Activated naive CD8-positive, alpha-beta T cell treated with anti-CD3 and anti-CD28 coated beads, Interleukin-2, amount 50 U/mL, for 16 hours (primary cell): Measurements from ENCODE around the gene ARHGEF25.

ENCODE experiments used
- DNase-seq: peaks from one replicate; pipeline ENCODE4 v3.0.0-alpha.2; 2020; ENCODE audit warnings: low read depth, low spot score

The ARHGEF25 gene

DNA sequence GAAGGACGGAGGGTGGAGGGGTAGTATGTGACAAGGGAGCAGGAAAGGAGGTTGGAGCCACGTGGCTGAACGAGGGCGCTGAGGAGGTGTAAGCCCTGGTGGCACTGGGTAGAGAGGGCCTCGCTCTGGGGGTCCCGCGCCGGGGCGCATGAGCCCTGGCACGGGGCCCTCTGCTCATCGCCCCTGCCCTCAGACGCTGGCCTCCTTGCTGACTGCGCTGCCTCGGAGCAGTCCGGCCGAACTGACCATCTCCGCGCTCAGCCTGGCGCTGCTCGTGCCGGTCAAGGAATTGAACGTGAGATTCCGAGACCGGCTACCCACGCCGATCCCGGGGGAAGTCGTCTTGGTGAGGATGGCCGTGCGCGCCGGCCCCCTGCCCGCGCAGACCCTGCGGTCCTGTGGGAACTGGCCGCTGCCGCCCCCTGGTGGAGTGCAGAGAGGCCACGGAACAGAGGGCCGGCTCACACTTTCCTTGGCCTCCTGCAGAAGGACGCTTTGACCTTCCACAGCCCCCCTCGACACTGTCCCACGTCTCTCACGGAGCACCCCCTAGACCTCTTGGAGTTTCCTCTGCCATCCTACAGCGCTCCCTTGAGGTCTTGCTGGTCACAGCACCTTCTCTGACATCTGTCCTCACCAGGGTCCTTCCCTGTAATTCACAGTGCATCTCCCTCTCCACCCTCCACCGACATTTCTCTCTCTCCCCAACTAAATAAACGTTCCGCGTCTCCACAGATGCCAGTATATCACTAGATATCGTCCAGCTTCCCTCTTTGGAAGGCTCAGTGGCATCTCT lies 10.5 kb downstream of the ARHGEF25 start:
- DNase-seq, result no peak

DNA sequence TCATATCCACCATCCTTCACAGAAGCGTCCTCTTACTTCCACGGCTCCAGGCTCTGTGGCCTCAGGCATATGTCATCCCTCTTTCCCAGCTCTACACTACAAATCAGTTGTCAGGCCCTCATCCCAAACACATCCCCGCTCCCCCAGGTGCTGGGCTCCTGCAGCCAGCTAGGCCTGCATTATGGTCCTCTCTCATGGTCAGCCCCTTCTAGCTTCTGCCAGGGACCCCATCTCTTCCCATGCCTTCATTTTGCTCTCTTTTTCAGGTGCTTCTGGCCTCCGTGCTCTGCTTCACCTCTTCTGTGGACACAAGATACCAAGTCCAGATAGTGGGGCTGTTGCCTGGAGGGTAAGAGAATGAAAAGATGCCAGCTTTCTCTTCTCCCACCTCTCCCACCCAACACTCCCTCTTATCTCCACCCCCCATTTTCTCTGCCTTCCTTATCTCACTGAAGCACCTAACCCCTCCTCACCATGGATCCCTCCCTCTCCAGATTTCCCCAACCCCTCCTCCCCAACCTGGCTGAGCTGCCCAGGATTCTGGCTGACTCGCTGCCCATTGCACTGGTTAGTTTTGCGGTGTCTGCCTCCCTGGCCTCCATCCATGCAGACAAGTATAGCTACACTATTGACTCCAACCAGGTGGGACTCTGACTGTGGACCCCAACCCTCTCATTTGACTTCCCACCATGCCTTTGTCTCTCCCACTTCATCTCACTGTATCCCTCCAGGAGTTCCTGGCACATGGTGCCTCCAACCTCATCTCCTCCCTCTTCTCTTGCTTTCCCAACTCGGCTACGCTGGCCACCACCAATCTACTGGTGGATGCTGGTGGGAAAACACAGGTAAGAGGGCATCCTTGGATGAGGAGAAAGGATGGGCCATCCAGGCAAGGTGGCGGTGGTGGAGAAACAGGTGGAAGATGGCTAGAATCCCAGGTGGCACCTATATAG lies 11.3 kb downstream of the ARHGEF25 start:
- DNase-seq, result no peak

DNA sequence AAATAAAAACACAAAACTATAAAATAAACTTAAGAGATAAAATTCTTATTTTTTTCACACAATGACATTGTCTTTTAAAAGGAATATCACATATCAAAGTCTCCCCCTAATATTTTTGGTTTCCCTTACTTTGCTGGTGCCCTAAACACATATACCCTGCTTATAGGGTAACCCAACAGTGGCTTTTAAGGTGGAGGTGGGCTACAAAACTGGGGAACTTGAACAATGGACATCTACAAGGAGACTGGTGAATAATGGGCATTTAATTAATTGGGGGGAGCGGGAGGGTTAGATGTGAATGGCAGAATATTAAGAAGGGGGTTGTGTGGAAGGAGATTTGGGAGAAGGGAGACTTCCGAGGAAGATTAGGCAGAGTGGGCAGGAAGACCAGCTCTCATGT lies 12.2 kb downstream of the ARHGEF25 start:
- no peak for DNase-seq

DNA sequence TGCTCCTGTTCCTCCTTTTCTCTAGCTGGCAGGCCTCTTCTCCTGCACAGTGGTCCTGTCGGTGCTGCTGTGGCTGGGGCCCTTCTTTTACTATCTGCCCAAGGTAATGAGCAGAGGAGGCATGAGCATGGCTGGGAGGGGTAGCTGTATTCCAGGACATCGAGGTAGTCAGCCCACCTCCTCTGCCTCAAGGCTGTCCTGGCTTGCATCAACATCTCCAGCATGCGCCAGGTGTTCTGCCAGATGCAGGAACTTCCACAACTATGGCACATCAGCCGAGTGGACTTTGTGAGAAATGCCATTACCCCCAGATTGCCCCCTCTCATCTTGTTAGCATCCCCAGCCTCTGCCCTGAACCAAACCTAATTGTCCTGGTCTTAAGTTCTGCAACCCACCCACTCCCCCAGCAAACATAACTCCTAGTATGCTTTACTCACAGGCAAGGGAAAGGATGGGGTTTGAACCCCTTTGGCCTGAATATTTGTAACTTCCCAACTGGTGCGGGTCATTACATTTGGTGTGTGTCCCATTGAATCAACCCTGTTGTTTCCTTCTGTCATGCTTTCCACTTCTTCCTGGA lies 12.7 kb downstream of the ARHGEF25 start:
- no peak for DNase-seq

DNA sequence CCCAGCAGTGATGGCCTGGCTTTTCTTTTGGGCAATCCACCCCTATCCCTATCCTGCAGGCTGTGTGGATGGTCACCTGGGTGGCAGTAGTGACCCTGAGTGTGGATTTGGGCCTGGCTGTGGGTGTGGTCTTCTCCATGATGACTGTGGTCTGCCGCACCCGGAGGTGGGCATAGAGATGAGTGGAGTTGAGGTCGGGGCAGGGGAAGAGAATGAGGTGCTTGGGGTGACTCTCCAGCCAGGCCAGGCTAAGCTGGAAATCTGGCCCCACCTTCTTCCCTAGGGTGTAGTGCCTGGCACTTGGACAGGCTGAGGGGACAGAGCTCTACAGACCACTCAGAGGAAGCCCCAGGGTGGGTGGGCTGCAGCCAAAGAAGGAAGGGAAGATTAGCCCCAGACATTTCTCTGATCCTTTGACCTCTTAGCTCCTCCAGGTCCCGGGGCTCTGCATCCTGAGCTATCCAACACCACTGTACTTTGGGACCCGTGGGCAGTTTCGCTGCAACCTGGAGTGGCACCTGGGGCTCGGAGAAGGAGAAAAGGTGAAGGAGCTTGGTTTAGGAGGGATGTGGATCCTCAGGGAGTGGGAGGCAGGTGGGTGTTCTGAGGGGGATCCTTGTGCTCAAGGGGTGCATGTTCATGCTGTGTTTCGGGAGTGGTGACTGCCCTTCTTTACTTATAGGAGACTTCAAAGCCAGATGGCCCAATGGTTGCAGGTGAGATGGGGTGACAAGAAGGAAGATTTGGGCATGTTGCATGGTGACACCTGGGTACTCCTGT lies 13.4 kb downstream of the ARHGEF25 start:
- DNase-seq, result no peak

DNA sequence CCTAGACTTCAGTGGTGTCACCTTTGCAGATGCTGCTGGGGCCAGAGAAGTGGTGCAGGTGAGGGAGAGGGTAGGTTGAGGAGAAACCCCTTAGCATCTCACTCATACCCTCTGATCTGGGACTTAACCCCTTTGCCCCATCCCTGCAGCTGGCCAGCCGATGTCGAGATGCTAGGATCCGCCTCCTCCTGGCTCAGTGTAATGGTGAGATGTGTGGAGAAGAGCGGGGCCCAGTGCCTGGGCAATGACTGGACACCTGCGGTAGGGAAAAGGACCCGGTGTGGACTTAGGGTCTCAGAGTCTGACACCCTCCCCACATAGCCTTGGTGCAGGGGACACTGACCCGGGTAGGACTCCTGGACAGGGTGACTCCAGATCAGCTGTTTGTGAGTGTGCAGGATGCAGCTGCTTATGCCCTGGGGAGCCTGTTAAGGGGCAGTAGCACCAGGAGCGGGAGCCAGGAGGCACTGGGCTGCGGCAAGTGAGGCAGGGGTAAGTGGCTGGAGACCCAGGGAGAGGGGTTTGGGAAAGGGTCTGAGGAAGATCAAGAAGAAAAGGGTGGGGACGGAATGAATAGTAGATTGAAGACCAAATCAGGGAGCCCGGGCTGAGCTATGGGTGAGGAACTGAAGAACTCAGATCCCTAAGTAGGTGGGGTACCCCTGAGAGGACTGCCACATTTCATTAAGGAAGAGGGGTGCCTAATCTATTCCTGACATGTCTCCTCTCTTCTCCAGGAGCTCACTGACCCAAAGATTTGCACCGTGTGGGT lies 14.2 kb downstream of the ARHGEF25 start:
- no peak for DNase-seq

DNA sequence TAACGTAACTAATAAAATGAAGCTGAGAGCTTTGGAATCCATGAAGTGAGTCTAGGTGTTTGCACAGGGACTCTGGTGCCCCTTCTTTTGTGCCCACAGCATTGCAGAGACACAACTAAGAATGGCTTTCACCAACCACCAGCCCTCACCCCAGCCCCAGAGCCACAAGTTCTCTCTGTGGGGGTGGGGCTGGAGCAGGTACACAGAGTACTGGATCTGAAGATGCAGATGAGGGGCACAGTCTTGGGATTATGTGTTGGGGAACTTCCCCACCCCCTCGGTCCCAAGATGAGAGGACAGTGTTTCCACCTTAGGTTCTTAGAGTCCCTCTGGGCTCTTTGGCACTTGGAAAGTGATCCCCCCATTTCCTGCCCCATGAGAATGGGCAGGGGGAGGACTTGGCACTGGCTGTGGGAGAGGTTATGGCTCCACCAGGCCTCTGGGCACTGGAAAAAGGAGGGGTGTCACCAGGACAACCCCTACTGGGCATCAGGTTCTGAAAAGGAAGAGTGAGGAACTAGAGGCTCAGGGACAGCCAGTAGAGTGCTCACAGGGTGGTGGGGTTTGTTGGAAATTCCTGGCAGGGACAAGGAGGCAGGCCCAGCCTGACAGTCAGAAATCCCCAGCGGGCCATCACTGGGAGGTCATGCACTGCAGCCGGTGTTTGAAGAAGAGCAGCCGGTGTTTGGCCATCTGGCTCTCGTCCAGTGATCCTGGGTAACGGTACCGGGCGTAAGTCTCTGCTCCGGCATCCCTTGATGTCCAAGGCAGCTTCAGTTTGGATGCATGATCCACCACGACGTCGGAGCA lies 15.1 kb downstream of the ARHGEF25 start:
- no peak for DNase-seq

DNA sequence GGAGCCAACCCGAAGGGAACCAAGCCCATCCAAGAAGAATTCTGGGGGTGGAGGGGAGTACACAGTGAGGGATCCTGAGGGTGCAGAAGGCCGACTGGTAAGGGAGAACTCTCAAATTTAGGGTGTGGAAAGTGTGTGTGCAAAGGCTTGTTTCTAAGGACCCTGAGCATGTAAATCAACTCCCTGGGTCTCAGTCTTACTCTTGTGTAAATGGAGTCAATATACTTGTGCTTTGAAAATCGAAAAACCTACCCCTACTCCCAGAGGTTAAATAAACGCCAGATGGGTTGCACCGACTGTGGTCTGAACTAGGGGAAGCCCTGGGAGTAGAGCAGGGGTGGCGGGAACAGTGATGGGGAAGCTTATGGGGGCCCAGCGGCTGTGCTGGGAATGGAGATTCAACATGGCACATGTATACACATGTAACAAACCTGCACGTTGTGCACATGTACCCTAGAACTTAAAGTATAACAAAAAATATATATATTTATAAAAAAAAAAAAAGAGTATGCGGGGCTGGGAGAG lies 15.7 kb downstream of the ARHGEF25 start:
- no peak for DNase-seq

DNA sequence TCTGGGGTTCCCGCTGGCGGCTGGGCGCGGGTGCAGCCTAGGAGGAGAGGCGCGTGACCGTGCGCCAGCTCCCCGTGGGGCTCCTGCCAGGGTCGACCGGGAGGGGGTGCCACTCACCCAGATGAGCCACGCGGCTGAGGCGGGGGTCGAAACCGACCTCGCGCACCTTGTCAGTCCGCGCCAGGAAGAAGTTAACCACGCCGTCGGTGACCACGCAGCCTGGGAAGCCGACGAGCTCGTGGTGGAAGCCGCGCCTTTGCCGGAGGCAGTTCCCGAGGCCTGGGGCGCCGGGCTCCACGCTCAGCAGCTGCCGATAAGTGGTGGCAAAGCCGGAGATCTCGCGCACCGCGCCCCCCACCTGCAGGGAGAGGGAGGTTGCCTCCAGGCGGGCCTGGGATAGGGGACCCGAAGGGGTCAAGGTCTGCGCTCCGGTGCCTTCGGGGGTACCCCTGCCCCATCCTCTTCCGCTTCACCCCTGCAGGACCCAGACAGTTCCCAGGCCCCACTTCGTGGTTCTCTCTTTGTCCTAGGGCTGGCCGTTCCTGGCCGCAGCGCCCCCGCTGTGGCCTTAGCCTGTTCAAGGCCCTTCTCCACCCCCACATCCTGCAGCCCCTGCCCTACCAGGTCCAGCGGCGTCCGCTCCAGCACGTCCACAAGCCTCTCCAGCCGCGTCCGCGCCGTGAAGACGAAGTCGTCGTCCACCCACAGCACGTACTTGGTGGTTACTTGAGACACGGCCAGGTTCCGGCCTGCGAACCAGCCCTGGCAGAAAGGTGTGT lies 16.5 kb downstream of the ARHGEF25 start:
- no peak for DNase-seq

DNA sequence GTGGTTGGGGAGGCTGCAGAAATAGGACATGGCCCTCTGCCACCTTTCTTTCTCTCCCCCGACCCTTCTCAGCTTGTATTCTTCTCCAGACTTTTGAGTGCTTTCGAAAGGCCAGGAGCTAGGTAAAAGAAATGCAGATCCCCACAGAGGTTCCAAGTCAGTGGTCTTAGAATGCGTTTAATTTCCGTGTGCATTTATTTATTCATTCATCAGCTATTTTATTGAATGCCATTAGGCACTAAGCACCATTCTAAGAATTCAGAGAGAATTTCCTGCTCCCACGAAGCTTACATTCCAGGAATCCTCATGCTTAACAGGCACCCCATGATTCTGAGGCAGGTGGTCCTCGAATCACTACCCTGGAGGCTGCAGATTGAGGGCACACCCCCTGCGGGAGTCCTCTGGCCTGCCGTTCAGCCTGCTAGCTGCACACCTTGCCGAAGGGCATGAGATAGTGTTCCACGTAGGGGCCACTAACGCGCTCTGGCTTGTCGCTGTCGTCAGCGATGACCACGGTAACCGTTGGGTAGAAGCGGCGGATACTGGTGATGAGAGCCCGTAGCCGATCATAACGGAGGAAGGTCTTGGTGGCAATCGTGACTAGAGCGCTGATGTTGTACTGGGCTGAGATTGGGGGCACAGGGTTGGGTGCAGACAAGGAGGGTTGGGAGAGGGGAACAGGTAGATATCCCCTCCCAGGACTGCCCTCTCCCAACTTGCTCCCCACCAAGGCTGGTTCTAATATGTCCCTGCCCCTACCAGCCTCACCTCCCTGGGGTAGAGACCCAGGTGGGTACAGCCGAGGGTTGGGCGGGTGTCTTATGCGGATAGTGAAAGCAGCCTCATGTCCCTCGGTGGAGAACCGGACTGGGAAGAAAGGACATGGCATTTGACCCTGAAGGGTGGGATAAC lies 17.3 kb downstream of the ARHGEF25 start:
- no peak for DNase-seq

DNA sequence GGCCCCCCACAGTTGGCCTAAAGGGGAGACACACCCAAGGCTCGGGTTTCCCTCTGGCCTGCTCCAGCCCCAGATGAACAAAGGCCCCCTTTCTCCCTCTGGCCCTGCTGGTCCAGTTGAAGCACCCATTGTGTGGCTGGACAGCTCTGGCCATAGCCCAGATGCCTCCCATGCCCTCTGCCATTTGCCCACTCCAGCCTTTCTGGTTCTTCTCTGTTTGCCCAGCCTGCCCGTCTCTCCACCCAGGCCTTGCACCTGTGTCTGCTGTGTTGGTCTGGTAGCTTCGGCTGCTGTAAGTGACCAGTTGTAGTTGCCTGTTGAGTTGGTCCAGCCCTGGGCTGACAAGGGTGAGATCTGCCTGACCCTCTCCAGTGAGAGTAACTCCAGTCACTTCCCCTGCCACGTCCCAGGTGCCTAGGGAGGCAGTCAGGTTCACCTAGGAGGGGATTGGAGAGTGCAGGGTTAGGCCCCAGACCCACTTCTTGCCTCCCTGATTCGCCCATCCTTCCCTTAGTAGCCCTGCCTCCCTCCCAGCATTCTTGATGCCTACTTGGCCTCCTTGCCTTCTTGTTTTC lies 18.7 kb downstream of the ARHGEF25 start:
- no peak for DNase-seq

DNA sequence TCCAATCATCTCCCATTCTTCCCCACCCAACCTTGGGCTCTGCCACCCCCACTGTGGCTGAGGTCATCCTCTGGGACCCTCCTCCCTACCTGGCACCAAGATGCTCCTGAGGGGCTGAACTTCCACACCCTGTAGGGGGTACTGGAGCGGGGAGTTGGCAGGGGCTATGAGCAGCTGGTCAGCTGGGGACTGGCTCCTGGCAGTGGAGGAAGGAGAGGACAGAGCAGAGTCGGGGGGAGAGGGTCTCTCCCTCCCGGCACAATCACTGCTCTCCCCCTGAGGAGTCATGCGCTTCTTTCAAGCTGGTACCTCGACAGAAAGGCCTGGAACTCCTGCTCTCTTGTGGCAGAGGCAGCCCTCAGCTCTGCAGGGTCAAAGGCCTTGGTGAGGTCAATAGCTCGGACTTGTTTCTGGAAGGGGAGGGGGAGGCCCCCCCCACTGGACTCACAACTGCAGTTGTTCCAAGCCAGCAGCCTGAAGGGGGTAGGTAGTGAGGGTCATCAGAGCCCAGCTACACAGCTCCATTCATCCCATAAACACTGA lies 19.7 kb downstream of the ARHGEF25 start:
- no peak for DNase-seq

DNA sequence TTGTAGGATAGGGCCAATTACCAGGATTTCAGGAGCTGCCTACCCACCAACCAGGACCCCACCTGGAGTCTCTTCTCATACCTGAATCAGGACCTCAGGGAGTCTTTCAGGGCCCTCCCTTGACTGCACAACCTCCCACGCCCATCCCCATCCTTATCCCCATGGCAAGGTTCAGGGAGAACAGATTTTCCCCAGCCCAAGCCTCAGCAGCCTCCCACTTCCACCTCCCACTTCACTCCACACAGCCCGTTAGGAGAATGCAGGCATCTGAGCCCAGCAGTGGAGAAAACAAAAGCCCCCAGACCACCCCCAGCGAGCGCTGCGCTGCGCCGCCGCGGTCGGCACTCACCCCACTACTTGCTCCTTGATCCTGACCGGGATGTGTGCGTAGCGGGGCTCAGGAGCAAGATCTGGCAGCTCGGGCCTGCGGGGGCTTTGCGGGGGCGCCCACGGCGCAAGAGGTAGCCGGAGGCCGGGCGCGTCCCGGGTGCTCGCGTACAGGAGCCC lies 20.4 kb downstream of the ARHGEF25 start:
- no peak for DNase-seq

DNA sequence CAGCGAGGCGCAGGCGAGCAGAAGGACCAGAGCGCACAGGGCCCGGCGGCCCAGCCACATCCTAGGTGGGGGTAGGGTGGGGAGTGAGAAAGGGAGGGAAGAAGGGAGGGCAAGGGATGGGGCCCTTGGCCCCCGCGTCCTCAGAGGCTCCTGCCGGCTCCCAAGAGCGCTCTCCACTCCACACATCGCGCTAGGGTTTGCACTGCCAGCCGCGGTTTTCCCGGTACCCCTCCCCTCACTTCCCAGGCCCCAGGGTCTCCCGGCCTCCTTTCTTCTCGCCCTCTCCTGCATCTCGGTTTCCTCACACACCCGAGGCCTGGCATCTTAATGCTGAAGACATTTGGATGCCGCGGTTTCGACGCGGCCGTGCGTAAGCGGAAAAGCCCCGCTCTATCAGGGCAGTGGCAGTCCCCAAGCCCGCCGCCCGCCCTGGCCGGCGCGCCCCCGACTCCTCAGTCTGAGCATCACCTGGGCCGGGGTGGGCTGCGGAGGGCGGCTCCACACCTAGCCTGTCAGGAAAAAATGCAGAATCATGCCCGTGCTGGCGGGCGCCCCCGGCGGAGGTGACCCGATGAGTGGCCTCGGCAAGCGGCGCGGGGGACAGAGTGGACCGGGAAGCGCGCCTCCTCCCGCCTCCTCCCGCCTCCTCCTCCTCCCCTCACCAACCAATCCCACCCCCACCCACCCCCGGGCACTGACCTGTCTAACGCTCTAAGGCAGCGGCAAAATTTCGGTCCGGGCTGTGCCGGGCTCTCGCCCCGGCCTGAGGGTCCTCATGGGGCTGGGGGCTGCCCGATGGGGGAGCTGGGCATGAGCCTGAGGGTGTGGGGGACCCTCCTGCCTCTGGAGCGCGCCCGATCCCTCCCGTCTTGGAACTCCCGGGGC lies 21.1 kb downstream of the ARHGEF25 start:
- DNase-seq, result no peak

DNA sequence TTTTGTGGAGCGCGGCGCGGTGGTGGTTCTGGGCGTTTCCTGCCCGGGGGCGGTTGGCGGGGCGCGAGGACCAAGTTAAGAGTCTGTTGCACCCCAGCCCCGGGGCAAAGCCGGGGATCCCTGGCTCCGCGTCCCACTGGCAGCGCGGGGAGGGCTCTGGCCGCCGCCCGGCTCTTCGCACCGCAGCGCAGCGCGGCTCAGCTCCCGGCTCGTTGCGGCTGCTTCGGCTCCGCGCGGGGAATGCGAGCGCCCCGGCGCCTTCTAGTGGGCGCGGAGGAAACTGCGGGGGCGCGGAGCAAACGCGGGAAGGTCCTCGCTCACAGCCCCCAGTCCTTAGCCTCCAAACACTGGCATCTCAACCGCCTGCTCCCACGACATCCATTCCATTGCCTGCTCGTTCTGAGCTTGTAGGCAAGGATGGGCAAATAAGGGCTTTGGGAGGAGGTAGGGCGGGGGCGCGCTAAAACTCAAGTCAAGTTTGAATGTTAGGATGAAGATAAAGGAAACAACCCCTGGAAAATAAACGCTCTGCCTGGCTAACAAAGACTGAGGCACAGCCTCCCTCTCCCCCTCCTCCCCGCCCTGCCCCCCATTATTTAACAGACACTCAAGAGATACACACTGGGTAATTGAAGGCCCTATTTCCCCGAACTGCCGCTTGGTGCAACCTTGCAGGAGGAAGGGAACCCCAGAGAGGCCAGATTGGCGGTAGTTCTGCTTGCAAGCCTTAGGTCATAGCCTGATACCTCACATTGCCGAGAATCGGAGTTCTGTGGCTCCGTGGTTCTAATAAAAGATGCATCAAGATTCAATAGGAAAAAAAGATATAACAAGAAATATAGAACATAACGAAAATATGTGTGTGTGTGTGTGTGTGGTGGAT lies 22.0 kb downstream of the ARHGEF25 start, which contains the start of gene B4GALNT1:
B4GALNT1 (minus strand) TSS at position 244 of the 883 bp plus-strand sequence. CDS start 1,069 bp downstream, outside the sequence.
- DNase-seq, result no peak
